ENCODE results near the gene PACS1.

GRCh38 chr11:66073669-66074068, 3.6 kb downstream of the PACS1 start:
- TF ChIP-seq CTCF (IDR thresholded peaks at IDR 0.05; ENCODE audit: low read depth, low read length) (no peak), EZH2phosphoT487 (IDR thresholded peaks at IDR 0.05; ENCODE audit: low read depth) (no peak)
